Measurements from ENCODE around the gene FZD7.

The FZD7 gene

GRCh38 chr2:202014759-202015211 lies 18.9 kb upstream of the FZD7 start:
- DNase-seq, result no peak

- DNase-seq, result no peak
Measured at GRCh38 chr2:202015471-202015870, 18.2 kb upstream of the FZD7 start.

- DNase-seq, result no peak
Measured at GRCh38 chr2:202016579-202017227, 17.0 kb upstream of the FZD7 start.

GRCh38 chr2:202017940-202018339 lies 15.7 kb upstream of the FZD7 start:
- no peak for DNase-seq

GRCh38 chr2:202018950-202019349 lies 14.7 kb upstream of the FZD7 start:
- no peak for DNase-seq

- DNase-seq, result no peak
Measured at GRCh38 chr2:202019689-202020450, 13.8 kb upstream of the FZD7 start.

GRCh38 chr2:202022755-202023154 lies 10.9 kb upstream of the FZD7 start:
- peak; percentile 55 for DNase-seq

- peak; percentile 18 for DNase-seq
Measured at GRCh38 chr2:202023198-202023903, 10.3 kb upstream of the FZD7 start.

GRCh38 chr2:202023904-202024266 lies 9.8 kb upstream of the FZD7 start:
- DNase-seq, result no peak

GRCh38 chr2:202024871-202025270 lies 8.8 kb upstream of the FZD7 start:
- DNase-seq, result no peak

- DNase-seq, result no peak
Measured at GRCh38 chr2:202025816-202026215, 7.8 kb upstream of the FZD7 start.

GRCh38 chr2:202026507-202026906 lies 7.1 kb upstream of the FZD7 start:
- DNase-seq, result no peak

GRCh38 chr2:202030691-202031090 lies 3.0 kb upstream of the FZD7 start:
- DNase-seq, result no peak

GRCh38 chr2:202031246-202031951 lies 2.3 kb upstream of the FZD7 start:
- DNase-seq, result no peak

- no peak for DNase-seq
Measured at GRCh38 chr2:202032846-202033316, 774 bp upstream of the FZD7 start.

GRCh38 chr2:202034249-202035088 lies 814 bp downstream of the FZD7 start:
- no peak for DNase-seq

GRCh38 chr2:202035089-202035940 lies 1.7 kb downstream of the FZD7 start:
- no peak for DNase-seq

- no peak for DNase-seq
Measured at GRCh38 chr2:202035941-202036372, 2.3 kb downstream of the FZD7 start.

- no peak for DNase-seq
Measured at GRCh38 chr2:202036601-202037037, 3.0 kb downstream of the FZD7 start.

- DNase-seq, result no peak
Measured at GRCh38 chr2:202037086-202037485, 3.4 kb downstream of the FZD7 start.
